ENCODE data around the gene GLTP.

GLTP gene

GRCh38 chr12:109810954-109811623 lies 69.3 kb downstream of the GLTP start:
- no peaks in the 10 kb centered on the region for H3K36me3 ChIP-seq (ENCODE audit: control insufficient read depth, insufficient read depth, low read length)
- no peak overlapping the region for H2AFZ ChIP-seq
- no peaks in the 10 kb centered on the region for H3K79me2 ChIP-seq
- H3K27me3 ChIP-seq (ENCODE audit: control insufficient read depth, insufficient read depth, low read length): no peaks in the 10 kb centered on the region
- no peak for TF ChIP-seq CTCF (IDR thresholded peaks at IDR 0.05)
- H3K9me3 ChIP-seq (ENCODE audit: control insufficient read depth, low read length): no peaks in the 10 kb centered on the region
- no peak overlapping the region for H3K9ac ChIP-seq
- H3K4me2 ChIP-seq (ENCODE audit: low read length): no peak overlapping the region
- H3K4me3 ChIP-seq (ENCODE audit: low read depth, low read length): no peak overlapping the region
- H3K4me1 ChIP-seq: no peaks in the 10 kb centered on the region
- H3K27ac ChIP-seq: no peak overlapping the region

DNA sequence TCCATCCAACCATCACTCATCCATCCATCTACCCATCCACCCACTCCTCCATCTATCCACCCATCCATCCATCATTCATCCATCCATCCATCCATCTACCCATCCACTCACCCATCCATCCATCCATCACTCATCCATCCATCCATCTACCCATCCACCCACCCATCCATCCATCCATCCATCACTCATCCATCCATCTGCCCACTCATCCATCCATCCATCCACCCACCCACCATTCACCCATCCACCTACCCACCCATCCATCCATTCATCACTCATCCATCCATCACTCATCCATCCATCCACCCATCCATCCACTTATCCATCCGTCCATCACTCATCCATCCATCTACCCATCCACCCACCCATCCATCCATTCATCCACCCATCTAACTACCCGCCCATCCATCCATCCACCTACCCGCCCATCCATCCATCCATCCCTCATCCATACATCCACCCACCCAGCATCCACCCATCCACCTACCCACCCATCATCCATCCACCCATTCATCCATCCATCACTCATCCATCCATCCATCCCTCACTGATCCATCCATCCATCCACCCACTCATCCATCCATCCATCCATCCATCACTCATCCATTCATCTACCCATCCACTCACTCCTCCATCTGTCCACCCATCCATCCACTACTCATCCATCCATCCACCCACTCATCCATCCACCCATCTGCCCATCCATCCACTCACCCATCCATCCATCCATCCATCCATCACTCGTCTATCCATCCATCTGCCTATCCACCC lies 71.3 kb downstream of the GLTP start:
- no peak for TF ChIP-seq CTCF (IDR thresholded peaks at IDR 0.05)
- no peaks in the 10 kb centered on the region for H3K27me3 ChIP-seq (ENCODE audit: control insufficient read depth, insufficient read depth, low read length)
- H2AFZ ChIP-seq: no peak overlapping the region
- H3K36me3 ChIP-seq (ENCODE audit: control insufficient read depth, insufficient read depth, low read length): no peaks in the 10 kb centered on the region
- H3K4me1 ChIP-seq: no peaks in the 10 kb centered on the region
- no peak overlapping the region for H3K9ac ChIP-seq
- H3K79me2 ChIP-seq: no peaks in the 10 kb centered on the region
- H3K4me3 ChIP-seq (ENCODE audit: low read depth, low read length): no peak overlapping the region
- no peak overlapping the region for H3K4me2 ChIP-seq (ENCODE audit: low read length)
- H3K9me3 ChIP-seq (ENCODE audit: control insufficient read depth, low read length): no peaks in the 10 kb centered on the region
- no peak overlapping the region for H3K27ac ChIP-seq

DNA sequence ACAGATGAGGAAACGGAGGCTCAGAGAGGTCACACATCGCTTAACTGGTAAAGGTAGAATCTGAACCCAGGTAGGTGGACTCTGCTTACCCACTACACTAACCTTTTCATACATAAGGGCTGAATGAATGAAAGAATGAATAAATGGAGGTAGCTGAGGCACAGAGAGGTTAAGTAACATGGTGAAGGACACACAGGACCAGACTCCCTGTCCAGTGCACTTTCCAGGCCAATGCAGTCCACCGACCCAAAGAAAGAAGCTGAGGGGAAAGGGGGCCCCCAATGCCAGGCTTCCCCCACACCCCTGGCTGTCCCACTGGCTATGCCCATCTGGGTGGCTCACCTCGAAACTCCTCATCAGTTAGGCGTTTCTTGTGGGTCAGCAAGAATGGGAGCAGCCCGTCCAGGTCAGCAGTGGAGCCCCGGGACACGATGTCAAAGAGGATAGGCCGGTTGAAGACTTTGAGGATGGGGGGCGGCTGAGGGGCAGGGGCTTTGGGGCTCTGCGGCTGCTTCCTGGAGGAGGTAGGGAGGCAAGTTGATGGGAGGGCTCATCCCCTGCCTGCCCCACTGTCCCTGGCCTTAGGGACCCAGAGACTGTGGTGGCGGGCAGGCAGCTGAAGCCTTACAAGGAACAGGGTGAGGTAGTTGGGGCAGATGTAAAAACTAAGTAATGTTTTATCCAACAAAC lies 72.2 kb downstream of the GLTP start:
- H3K4me3 ChIP-seq (ENCODE audit: low read depth, low read length): no peak overlapping the region
- H3K36me3 ChIP-seq (ENCODE audit: control insufficient read depth, insufficient read depth, low read length): no peaks in the 10 kb centered on the region
- H3K27ac ChIP-seq: no peak overlapping the region
- TF ChIP-seq CTCF (IDR thresholded peaks at IDR 0.05): no peak
- no peak overlapping the region for H2AFZ ChIP-seq
- no peaks in the 10 kb centered on the region for H3K9me3 ChIP-seq (ENCODE audit: control insufficient read depth, low read length)
- H3K4me2 ChIP-seq (ENCODE audit: low read length): no peak overlapping the region
- H3K4me1 ChIP-seq: no peaks in the 10 kb centered on the region
- no peaks in the 10 kb centered on the region for H3K79me2 ChIP-seq
- no peak overlapping the region for H3K9ac ChIP-seq
- no peaks in the 10 kb centered on the region for H3K27me3 ChIP-seq (ENCODE audit: control insufficient read depth, insufficient read depth, low read length)

GRCh38 chr12:109804820-109805761 lies 75.2 kb downstream of the GLTP start:
- Histone ChIP-seq H2AFZ (peak overlapping the region; percentile 51), H3K4me2 (ENCODE audit: low read length) (no peak overlapping the region), H3K79me2 (no peaks in the 10 kb centered on the region), H3K27ac (no peak overlapping the region), H3K4me1 (no peaks in the 10 kb centered on the region), H3K36me3 (ENCODE audit: control insufficient read depth, insufficient read depth, low read length) (no peaks in the 10 kb centered on the region), H3K4me3 (ENCODE audit: low read depth, low read length) (no peak overlapping the region), H3K9me3 (ENCODE audit: control insufficient read depth, low read length) (no peaks in the 10 kb centered on the region), H3K27me3 (ENCODE audit: control insufficient read depth, insufficient read depth, low read length) (no peaks in the 10 kb centered on the region), H3K9ac (no peak overlapping the region)
- peak; percentile 97 for TF ChIP-seq CTCF (IDR thresholded peaks at IDR 0.05)

Data from parathyroid adenoma (tissue), 2 donors.